GM12873 (cell line): Measurements from ENCODE around the gene XPR1.

Experiments used
- CTCF ChIP-seq: IDR thresholded peaks from 2 replicates; pipeline ENCODE4 v1.5.1; 2012; ENCODE audit warnings: low read depth, mild to moderate bottlenecking, moderate library complexity, low read length, control low read depth; ENCODE audit not compliant: insufficient read depth; ENCODE audit errors: missing control alignments

XPR1 gene

DNA sequence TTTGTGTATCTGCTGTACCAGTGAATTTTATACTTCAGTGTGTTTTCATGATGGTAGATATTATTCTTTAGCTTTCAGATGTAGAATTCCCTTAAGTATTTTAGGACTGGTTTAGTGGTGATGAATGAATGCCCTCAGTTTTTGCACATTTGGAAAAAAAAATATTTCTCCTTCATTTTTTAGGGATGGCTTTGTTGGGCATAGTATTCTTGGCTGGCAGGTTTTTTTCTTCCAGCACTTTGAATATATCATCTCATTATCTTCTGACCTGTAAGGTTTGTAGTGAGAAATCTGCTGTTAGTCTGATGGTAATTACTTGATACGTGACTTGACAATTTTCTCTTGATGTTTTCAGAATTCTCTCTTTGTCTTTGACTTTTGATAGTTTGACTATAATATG lies 66.8 kb downstream of the XPR1 start:
- TF ChIP-seq CTCF = no peak

GRCh38 chr1:180720753-180721152 lies 88.9 kb downstream of the XPR1 start:
- TF ChIP-seq CTCF = no peak

GRCh38 chr1:180722586-180722985 lies 90.8 kb downstream of the XPR1 start:
- no peak for TF ChIP-seq CTCF

- no peak for TF ChIP-seq CTCF
Measured at GRCh38 chr1:180724055-180724454, 92.2 kb downstream of the XPR1 start.

GRCh38 chr1:180728472-180729106 lies 96.8 kb downstream of the XPR1 start:
- no peak for TF ChIP-seq CTCF

GRCh38 chr1:180731131-180731530 lies 99.3 kb downstream of the XPR1 start:
- TF ChIP-seq CTCF = no peak

DNA sequence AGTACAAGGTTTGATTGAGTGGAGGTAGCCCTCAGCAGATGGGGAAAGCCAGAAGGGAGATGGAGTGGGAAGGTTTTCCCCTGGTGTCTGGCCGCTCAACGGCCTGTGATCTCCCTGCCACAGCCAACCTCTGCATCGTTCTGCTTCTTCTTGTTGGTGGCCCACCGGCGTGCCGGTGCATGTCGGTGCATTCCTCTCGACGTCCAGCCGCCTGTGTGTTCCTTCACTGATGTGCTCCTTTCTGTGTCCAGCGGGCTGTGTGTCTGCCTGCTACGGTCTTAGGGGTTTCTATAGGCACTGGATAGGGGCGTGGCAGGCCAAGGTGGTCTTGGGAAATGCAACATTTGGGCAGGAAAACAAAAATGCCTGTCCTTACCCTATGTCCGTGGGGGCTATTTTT lies 101.0 kb downstream of the XPR1 start:
- no peak for TF ChIP-seq CTCF
